GM19238 (cell line): ENCODE data around the gene GRIP2.

Experiments
- DNase-seq: peaks from one replicate; pipeline ENCODE4 v3.0.0; 2011; ENCODE audit warnings: low spot score; ENCODE audit not compliant: insufficient read length

GRIP2 gene

DNA sequence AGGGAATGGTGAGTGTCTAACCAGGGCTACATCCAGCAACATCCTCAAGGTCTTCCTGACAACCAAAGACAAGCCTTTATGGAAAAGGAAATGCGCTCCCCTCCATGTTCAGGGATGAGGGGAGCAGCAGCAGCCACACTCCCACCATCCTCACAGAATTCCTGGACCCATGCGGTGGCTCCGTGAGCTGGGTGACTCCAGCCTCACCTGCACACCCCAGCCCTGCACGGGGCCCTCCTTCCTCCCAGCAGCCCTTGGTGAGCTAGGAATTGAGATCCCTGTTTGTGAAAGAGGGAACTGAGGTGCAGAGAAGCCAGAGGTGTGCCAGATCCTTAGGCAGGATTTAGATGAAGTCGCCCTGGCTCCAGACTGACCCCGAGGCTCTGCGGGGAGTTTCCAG is 52.3 kb downstream of the GRIP2 start:
- no peak for DNase-seq

GRCh38 chr3:14487086-14487485 is 53.1 kb downstream of the GRIP2 start:
- no peak for DNase-seq

DNA sequence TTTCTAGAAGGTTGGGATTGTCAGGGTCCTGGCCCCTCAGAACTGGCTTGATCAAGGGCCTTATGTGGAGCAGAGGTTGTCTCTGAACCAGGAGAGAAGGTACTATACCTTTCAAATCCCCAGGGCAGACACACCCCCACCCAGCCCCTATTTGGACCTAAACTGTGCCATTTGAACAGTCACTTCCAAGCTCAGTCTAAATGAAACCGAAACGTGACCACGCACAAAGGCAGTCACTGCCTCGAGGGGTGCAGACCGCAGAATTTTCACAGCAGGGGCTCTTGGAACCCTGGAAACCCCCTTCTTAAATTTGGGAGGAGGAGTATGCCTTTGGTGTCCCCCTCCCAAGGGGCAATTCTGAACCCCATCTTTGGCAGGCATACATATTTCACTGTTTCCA is 53.7 kb downstream of the GRIP2 start:
- DNase-seq, result no peak

DNA sequence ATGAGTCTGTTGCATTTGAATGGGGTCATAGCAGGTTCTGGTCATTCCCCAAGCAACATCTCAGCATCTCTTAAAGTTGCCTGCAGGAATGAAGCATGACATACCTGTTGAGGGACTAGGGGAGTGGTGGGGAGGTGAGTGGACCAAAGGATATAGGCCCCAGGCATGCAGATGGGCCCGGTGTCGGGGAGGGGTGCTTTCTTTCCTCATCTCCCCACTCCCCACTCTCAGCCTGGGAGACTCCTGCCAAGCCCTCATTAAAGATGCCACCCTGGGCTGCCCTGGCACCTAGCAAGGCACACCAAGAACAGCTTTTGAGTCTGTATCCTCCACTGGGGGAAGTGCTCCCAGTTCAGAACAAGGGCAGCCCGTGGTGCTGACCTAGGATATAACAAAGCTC is 54.2 kb downstream of the GRIP2 start:
- no peak for DNase-seq

GRCh38 chr3:14484741-14485140 is 55.4 kb downstream of the GRIP2 start:
- DNase-seq, result no peak

DNA sequence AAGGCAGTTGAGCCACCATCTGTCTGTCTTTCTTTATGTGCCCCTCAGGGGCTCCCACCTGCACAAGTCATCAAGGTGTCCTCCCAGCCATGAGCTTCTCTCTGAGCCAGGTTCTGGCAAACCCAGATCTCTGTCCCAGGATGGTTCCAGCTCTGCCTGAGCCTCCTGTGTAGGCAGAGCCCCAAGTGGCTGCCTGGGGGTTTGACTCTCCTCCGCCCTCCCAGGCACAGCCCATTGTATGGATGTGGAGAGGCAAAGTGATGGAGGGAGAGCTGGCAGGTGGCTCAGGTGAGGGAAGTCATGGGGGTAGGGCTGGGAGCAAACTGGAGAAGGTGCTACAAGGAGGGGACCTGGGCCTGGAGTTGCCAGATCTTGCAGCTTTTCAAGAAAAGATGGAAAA is 56.9 kb downstream of the GRIP2 start:
- no peak for DNase-seq

DNA sequence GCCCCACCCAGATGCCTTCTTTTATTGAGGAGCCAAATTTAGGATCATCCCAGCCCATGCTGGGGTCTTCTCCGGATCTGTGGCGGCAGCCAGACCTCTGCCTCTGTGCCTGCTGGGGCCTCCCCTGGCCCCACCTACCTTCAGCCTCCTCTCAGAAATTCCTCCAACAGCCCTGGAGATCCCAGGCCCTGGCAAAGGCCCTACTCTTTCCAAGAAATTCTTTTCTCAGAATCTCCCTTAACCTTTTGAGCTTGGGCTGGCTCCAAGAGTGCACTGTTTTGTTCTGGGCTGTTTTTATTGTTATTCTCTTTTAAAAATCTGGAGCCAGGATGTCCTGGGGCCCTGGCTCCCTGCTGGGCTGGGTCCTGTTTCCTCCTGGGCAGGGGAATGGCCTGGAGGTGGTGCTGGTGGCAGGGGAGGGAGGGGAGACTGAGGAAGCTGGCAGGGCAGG is 57.8 kb downstream of the GRIP2 start:
- DNase-seq, result no peak

GRCh38 chr3:14481646-14482036 is 58.5 kb downstream of the GRIP2 start:
- DNase-seq, result no peak

GRCh38 chr3:14481018-14481645 is 59.0 kb downstream of the GRIP2 start:
- DNase-seq, result no peak

DNA sequence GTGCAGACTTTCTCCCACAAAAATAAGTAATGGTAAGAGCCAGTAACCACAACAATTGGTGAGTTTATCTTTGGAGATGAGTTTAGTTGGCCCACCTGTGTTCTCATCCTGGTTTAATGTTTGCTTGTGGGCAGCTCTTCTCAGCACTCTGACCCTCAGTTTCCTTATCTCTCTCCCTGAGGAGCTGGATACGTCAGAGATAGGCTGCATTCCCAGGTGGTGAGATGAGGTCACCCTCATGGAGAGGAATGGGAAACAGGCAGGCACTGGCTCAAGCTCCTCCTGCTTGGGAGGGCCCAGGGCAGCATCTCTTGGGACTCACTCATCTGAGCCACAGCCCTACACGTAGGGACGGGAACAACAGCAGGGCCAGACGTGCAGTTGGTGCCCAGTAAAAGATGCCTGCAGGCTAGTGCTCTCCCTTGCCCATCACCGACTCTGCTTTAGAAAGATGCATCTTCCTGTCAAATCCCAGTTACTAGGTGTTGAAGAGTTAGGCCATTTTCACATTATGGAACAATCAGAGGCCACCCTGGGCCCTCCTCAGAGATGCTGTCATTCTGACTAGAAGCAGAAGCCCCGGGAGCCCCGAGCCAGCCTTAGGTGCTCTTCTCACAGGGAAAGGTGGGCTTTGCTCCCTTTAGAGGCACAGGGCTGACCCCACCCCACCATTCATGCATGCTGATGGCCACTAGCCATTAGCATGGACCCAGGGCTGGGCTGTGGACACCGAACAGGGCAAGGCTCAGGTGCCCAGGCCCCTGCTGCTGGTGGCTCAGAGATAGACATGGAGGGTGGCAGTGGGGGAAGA is 59.7 kb downstream of the GRIP2 start:
- no peak for DNase-seq

DNA sequence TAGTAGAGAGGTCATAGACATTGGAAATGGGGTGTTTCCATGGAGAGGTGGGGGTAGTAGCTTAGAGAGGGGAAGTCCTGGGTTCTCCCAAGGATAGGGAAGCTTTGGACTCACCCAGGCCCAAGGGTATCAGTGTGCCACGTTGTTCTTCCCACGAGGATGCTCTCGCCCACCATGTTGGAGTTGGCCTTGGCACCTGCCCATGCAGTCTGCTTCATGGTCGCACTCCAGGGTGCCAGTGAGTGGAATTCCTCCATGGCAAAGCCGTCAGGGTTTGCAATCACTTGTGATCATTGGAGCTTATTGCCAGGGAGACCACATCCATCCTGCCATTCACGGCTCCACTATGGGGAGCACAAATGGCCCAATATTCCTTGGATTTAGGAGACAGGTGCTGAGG is 60.6 kb downstream of the GRIP2 start:
- no peak for DNase-seq

DNA sequence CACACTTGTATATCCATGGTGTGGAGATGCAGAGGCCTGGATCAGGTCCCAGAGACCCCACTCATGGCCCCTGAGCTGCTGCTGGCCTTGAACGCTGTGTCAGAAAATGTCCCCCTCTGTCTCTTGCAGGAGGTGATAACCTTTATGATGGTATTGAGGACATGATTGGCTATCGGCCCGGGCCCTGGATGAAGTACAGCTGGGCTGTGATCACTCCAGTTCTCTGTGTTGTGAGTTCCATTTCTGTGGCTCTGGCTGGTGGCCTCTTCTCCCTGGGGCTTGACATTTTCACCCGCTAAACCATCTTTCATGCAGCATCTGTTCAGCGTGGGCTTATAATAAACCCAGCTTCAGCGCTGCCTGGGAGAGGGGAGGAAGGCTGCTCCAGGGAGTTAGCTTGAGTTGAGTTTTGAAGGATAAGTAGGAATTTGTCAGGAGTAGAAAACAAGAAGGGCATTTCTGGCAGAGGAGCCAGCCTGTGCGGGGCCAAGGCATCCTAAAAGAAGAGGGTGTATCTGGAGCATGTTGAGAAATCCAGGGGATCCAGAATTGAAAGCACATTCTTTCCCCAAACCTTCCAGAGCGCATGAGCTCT is 61.1 kb downstream of the GRIP2 start:
- no peak for DNase-seq

DNA sequence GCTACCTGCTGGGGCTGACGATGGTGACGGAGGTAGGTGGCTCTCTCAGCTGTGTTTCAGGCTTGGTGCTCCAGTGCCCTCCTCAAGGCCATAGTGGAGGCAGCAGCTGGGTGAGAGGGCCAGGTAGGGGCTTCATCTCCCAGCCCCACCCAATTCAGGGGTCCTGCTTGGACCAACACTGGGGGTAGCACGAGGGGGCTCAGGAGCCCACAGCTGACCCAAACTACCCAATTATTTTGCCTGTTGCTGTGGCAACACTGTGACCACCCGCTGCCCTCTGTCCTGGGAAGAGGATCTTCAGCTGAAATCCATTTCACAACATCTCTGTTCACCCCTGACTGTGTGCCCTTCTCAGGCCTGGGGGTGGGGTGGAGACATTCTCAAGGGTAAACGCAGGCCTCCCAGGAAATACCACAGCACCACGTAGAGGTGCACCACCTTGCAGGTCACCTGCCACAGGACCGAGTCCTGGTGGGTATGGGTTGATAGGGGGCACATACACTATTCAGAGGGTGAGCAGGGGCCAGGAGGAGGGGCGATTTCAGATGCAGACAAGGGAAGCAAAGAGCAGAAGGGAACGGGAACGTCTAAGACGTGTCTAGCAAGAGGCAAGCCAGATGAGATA is 62.7 kb downstream of the GRIP2 start:
- DNase-seq, result no peak

DNA sequence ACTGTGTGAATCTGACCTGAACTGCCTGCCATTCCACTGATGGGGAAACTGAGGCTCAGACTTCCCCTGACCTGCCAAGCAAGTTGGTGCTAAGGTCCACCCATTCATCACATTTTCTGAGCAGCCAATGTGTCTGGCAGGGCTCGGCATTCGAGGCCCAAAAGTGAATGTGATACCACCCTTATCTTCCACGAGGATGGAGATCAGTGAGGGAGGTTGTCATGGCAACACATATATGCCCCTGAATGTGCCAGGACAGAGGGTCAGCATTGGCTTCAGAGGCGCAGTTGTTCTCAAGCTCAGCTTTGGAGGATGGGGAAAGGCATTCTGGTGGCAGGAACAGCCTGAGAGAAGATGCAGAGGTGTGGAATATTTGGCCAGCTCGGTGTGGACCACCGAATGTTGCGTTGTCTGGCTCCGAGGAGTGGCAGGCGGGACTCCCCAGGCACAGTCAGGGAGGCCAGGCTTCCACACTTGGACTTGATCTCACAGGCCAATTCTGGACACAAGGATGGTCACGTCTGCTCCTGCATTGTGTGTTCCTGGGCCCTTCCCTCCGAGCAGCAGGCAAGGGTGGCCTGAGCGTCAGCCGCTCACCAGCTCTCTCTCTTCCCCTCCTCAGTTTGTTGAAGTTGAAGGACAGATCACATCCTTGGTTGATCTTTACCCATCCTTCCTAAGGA is 63.4 kb downstream of the GRIP2 start:
- DNase-seq, result no peak

DNA sequence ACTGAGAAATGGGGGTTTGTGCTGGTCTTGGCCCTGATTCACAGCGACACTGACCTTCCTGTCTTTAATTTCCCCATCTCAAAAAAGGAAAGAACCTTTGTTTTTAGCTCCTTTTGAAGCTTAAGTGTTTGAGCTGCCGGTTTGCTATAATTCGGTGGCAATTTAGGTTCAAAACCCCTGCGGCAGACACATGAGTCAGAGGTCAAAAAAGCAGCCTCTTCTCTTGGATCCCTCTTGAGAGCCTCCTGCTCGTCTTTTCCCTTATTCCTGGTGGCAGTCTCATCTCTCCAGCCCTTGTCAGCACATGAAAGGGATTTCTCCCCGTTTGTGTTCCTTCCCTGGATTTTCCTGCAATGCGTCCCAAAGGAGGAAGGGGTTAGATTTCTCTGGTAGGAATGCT is 64.5 kb downstream of the GRIP2 start:
- no peak for DNase-seq

DNA sequence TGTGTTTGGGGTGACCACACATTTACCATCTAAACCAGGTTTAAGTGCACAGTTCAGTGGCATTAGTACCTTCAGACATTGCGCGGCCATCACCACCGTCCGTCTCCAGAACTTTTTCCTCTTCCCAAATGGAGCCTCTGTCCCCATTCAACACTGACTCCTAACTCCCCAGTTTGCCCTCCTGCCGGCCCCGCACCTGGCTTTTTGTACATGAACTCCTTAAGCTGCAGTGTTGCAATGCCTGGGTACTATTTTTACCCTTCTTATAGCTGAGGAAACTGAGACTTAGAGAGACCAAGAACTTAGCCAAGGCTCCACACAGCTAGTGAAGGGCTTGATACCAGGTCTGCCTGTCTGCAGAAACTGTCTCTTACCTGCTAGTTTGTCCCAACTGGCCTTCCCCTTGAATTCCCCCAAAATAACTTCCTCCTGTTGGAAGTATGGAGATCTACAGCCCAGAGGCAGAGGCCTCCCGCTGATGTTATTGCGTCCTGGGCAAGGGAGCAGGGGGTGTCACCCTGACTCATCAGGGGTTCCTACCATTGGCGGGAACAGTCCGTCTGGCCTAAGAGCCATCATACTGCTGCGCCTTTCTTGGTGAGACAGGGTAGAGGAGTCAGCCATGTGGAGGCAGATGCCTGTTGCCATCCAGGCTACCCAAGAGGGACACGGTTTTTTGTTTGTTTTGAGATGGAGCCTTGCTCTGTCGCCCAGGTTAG is 65.6 kb downstream of the GRIP2 start:
- DNase-seq, result no peak

DNA sequence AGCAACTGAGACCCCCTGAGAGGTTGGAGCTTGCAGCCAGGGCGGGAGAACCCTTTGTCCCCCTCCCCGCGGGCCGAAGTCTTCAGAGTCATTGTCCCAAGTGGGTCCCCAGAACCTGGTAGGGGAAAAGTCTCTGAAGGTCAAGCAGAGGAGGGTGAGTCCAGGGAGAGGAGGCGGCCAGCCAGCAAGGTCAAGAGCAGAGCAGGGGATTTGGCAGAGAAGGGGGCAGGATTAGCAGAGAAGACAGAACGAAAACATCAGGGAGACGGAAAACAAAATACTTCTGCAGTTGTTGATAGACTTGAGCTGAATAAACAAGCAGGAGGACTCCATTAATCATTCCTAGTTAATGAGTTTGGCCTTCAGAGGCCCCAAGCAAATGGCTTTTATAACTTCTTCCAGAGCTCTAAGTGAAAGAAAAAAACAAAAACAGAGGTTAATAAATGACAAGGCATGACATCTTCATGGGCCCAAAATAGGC is 66.7 kb downstream of the GRIP2 start:
- no peak for DNase-seq

- DNase-seq, result no peak
Measured at GRCh38 chr3:14472471-14473351, 67.4 kb downstream of the GRIP2 start.

- no peak for DNase-seq
Measured at GRCh38 chr3:14471690-14472089, 68.5 kb downstream of the GRIP2 start.

DNA sequence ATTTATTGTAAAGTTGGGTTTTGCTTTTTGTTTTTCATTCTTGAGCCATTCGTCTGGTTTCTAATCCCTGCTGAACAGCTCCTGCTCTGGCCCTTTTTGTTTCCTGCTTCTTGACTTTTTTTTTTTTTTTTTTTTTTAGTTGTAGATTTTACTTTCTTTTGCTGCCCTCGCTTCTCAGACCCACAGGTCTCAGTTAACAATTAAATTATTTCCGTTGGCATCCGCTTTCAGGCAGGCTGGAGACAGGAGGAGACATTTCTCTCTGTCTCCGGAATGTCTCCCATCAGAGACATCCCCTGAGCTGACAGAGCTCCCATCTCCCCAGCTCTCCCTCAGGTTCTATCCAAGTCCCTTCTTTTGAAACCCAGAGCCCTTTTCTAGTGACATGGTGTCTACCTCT is 69.1 kb downstream of the GRIP2 start:
- DNase-seq, result no peak
